ENCODE results near the gene SLC6A16. TPM values are rescaled to one million over a fixed set of nuclear protein-coding genes. Genes with fewer than 3 reads are reported as not detected.

Gene SLC6A16
- total and polyA plus RNA-seq, 2 experiments from 2014 or later, result 0.27 TPM

- Histone ChIP-seq H3K9me3 (ENCODE audit: low read depth) (no peaks in the 10 kb centered on the region), H3K4me1 (ENCODE audit: insufficient read depth) (no peaks in the 10 kb centered on the region), H3K36me3 (replicated peaks; ENCODE audit: insufficient read depth, low read depth) (no peaks in the 10 kb centered on the region), H3K9me2 (replicated peaks; ENCODE audit: insufficient read depth) (no peaks in the 10 kb centered on the region), H4K20me1 (ENCODE audit: insufficient read depth, poor library complexity, severe bottlenecking) (no peaks in the 10 kb centered on the region), H3K27me3 (no peaks in the 10 kb centered on the region), H3K27ac (no peak overlapping the region), H2AFZ (no peak overlapping the region), H3K4me2 (no peak overlapping the region), H3K79me2 (no peaks in the 10 kb centered on the region), H3K4me3 (no peak overlapping the region)
- TF ChIP-seq, protein P1, sequence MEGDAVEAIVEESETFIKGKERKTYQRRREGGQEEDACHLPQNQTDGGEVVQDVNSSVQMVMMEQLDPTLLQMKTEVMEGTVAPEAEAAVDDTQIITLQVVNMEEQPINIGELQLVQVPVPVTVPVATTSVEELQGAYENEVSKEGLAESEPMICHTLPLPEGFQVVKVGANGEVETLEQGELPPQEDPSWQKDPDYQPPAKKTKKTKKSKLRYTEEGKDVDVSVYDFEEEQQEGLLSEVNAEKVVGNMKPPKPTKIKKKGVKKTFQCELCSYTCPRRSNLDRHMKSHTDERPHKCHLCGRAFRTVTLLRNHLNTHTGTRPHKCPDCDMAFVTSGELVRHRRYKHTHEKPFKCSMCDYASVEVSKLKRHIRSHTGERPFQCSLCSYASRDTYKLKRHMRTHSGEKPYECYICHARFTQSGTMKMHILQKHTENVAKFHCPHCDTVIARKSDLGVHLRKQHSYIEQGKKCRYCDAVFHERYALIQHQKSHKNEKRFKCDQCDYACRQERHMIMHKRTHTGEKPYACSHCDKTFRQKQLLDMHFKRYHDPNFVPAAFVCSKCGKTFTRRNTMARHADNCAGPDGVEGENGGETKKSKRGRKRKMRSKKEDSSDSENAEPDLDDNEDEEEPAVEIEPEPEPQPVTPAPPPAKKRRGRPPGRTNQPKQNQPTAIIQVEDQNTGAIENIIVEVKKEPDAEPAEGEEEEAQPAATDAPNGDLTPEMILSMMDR (IDR thresholded peaks at IDR 0.05; ENCODE audit: poor library complexity), result no peak
- TF ChIP-seq EZH2 (IDR thresholded peaks at IDR 0.05; ENCODE audit: borderline replicate concordance) (no peak), EZH2phosphoT487 (IDR thresholded peaks at IDR 0.05; ENCODE audit: low read depth, severe bottlenecking, unreplicated experiment) (no peak)
- no peak for DNase-seq (ENCODE audit: low spot score)
- WGBS (ENCODE audit: low lambda C conversion rate, missing lambda C conversion rate), result 89% methylated on average over 3 of the region's 3 CpGs
Observed at GRCh38 chr19:49256691-49257090, 68.3 kb downstream of the SLC6A16 start.

GRCh38 chr19:49255674-49256073, 69.3 kb downstream of the SLC6A16 start:
- no peaks in the 10 kb centered on the region for H3K9me2 ChIP-seq (replicated peaks; ENCODE audit: insufficient read depth)
- 89% methylated on average over 10 of the region's 10 CpGs for WGBS (ENCODE audit: low lambda C conversion rate, missing lambda C conversion rate)
- no peaks in the 10 kb centered on the region for H3K27me3 ChIP-seq
- H2AFZ ChIP-seq, result no peak overlapping the region
- no peaks in the 10 kb centered on the region for H3K36me3 ChIP-seq (replicated peaks; ENCODE audit: insufficient read depth, low read depth)
- H4K20me1 ChIP-seq (ENCODE audit: insufficient read depth, poor library complexity, severe bottlenecking), result no peaks in the 10 kb centered on the region
- no peaks in the 10 kb centered on the region for H3K4me1 ChIP-seq (ENCODE audit: insufficient read depth)
- DNase-seq (ENCODE audit: low spot score), result no peak
- H3K9me3 ChIP-seq (ENCODE audit: low read depth), result no peaks in the 10 kb centered on the region
- no peak overlapping the region for H3K4me2 ChIP-seq
- H3K79me2 ChIP-seq, result no peaks in the 10 kb centered on the region
- H3K4me3 ChIP-seq, result no peak overlapping the region
- H3K27ac ChIP-seq, result no peak overlapping the region
- TF ChIP-seq, protein P1 (IDR thresholded peaks at IDR 0.05; ENCODE audit: poor library complexity), result no peak
- TF ChIP-seq EZH2 (IDR thresholded peaks at IDR 0.05; ENCODE audit: borderline replicate concordance) (no peak), EZH2phosphoT487 (IDR thresholded peaks at IDR 0.05; ENCODE audit: low read depth, severe bottlenecking, unreplicated experiment) (no peak)

DNA sequence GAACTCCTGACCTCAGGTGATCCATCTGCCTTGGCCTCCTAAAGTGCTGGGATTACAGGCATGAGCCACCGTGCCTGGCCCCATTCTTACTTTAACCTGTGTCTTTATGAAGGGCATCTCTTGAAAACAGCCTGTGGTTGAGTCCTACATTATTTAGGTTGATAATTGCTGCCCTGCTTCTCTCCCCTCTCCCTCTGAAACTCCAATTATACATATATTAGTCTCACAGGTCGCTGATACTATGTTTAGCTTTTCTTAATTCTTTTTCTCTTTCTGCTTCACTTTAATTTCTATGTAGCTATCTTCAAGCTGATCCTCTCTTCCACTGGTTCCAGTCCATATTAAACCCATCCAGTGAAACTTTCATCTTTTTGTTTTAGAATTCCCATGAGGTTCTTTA, 75.1 kb downstream of the SLC6A16 start:
- TF ChIP-seq, protein P1 (IDR thresholded peaks at IDR 0.05; ENCODE audit: poor library complexity), result no peak
- TF ChIP-seq EZH2 (IDR thresholded peaks at IDR 0.05; ENCODE audit: borderline replicate concordance), result no peak
- no peak for TF ChIP-seq EZH2phosphoT487 (IDR thresholded peaks at IDR 0.05; ENCODE audit: low read depth, severe bottlenecking, unreplicated experiment)
- H3K4me1 ChIP-seq (ENCODE audit: insufficient read depth), result no peaks in the 10 kb centered on the region
- 86% methylated on average over 2 of the region's 2 CpGs for WGBS (ENCODE audit: low lambda C conversion rate, missing lambda C conversion rate)

GRCh38 chr19:49247676-49248075, 77.3 kb downstream of the SLC6A16 start:
- Histone ChIP-seq H4K20me1 (ENCODE audit: insufficient read depth, poor library complexity, severe bottlenecking) (no peaks in the 10 kb centered on the region), H3K79me2 (no peaks in the 10 kb centered on the region), H3K9me3 (ENCODE audit: low read depth) (no peaks in the 10 kb centered on the region), H3K4me3 (no peak overlapping the region), H2AFZ (no peak overlapping the region), H3K4me2 (no peak overlapping the region), H3K27me3 (no peaks in the 10 kb centered on the region), H3K4me1 (ENCODE audit: insufficient read depth) (no peaks in the 10 kb centered on the region), H3K27ac (no peak overlapping the region), H3K9me2 (replicated peaks; ENCODE audit: insufficient read depth) (no peaks in the 10 kb centered on the region), H3K36me3 (replicated peaks; ENCODE audit: insufficient read depth, low read depth) (no peaks in the 10 kb centered on the region)
- DNase-seq (ENCODE audit: low spot score), result no peak
- no peak for TF ChIP-seq EZH2 (IDR thresholded peaks at IDR 0.05; ENCODE audit: borderline replicate concordance)
- TF ChIP-seq, protein P1 (IDR thresholded peaks at IDR 0.05; ENCODE audit: poor library complexity), result no peak
- TF ChIP-seq EZH2phosphoT487 (IDR thresholded peaks at IDR 0.05; ENCODE audit: low read depth, severe bottlenecking, unreplicated experiment), result no peak
- 50% methylated on average over 1 of the region's 2 CpGs for WGBS (ENCODE audit: low lambda C conversion rate, missing lambda C conversion rate)

More for the DNA sequence above, 75.1 kb downstream of the SLC6A16 start:
- Histone ChIP-seq H3K9me3 (ENCODE audit: low read depth) (no peaks in the 10 kb centered on the region), H3K36me3 (replicated peaks; ENCODE audit: insufficient read depth, low read depth) (no peaks in the 10 kb centered on the region), H3K4me2 (no peak overlapping the region), H3K9me2 (replicated peaks; ENCODE audit: insufficient read depth) (no peaks in the 10 kb centered on the region), H4K20me1 (ENCODE audit: insufficient read depth, poor library complexity, severe bottlenecking) (no peaks in the 10 kb centered on the region), H3K79me2 (no peaks in the 10 kb centered on the region), H3K27me3 (no peaks in the 10 kb centered on the region), H2AFZ (no peak overlapping the region), H3K27ac (no peak overlapping the region), H3K4me3 (no peak overlapping the region)
- DNase-seq (ENCODE audit: low spot score), result no peak

All from hepatocyte (in vitro differentiated cells).